H1 (cell line): ENCODE data around the gene THOP1. TPM values are rescaled to one million over a fixed set of nuclear protein-coding genes. Genes with fewer than 3 reads are reported as not detected.

ENCODE experiments used
- E2F6 ChIP-seq: IDR thresholded peaks from 2 replicates; pipeline ENCODE4 v1.6.1; 2012; ENCODE audit warnings: inconsistent platforms
- polyA plus RNA-seq, 7 experiments: library from polyadenylated mRNA; depleted of rRNA in 3 of 7; stranded (reverse) in 5 of 7; unstranded in 2 of 7; fragments of >200 nt in 5 of 7; fragments of 200-250 nt in 2 of 7; gene quantifications; 1 replicate in 5 of 7; 2 replicates in 1 of 7; 4 replicates in 1 of 7; pipeline versions ENCODE4 v1.2.1 to v1.2.3, GENCODE V29; 2011 to 2013; ENCODE audit warnings: missing spikeins in 2 of 7, mixed read lengths in 2 of 7
- total RNA-seq: library from RNA; stranded (reverse); fragmentation: NEBNext Ultra II Directional; extraction: Animal tissue kit (Norgen Biotek cat#: 25700); gene quantifications from 2 replicates; pipeline ENCODE4 v1.2.1, GENCODE V29; 2021

The THOP1 gene
- total and polyA plus RNA-seq, 2 of the 8 experiments (the other 6 are each of a cell fraction or from before 2014, with no cell fraction given): 136 to 159 TPM

GRCh38 chr19:2840794-2841791 is 55.8 kb downstream of the THOP1 start, which contains the start of gene ZNF555 (continued):
- TF ChIP-seq E2F6: 0 out of 2 replicates have a peak, but pooled peaks have one; percentile 36
